ENCODE measurements around the gene ESYT2.

GRCh38 chr7:158761945-158762344 is 67.4 kb downstream of the ESYT2 start:
- TF ChIP-seq FOSL1 (tag; conservative IDR thresholded peaks at IDR 0.05) (no peak), CTCF (IDR thresholded peaks at IDR 0.05 in 2 of 3, conservative IDR thresholded peaks at IDR 0.05 in 1 of 3; ENCODE audit: insufficient read depth in 2 of 3, low read depth in 1 of 3, low read length in 3 of 3) (no peak), GATAD2A (IDR thresholded peaks at IDR 0.05) (no peak), ETV6 (IDR thresholded peaks at IDR 0.05; ENCODE audit: borderline replicate concordance in 1 of 2, low read depth in 2 of 2, low read length in 1 of 2) (no peak), ETV6 (CRISPR knock-in tag; IDR thresholded peaks at IDR 0.05; ENCODE audit: borderline replicate concordance) (no peak), PHF20 (IDR thresholded peaks at IDR 0.05; ENCODE audit: partially characterized antibody) (no peak), TAF1 (IDR thresholded peaks at IDR 0.05; ENCODE audit: control insufficient read depth, extremely low read depth, insufficient read depth, low read length, severe bottlenecking) (no peak), SRSF1 (IDR thresholded peaks at IDR 0.05; ENCODE audit: low read depth, low read length) (no peak), POLR2A (conservative IDR thresholded peaks at IDR 0.05) (0 out of 2 replicates have a peak, but pooled peaks have one; percentile 29), ZNF140 (CRISPR knock-in tag; IDR thresholded peaks at IDR 0.05) (no peak), ELF1 (tag; IDR thresholded peaks at IDR 0.05) (no peak), TAF15 (IDR thresholded peaks at IDR 0.05; ENCODE audit: low read depth, low read length) (no peak)

Data from K562 (cell line).